Measurements from ENCODE around the gene CAMSAP2. TPM values are rescaled to one million over a fixed set of nuclear protein-coding genes. Genes with fewer than 3 reads are reported as not detected.

The CAMSAP2 gene
- total RNA-seq, 2 donors from 2014 or later = 5.4 to 7.5 TPM

DNA sequence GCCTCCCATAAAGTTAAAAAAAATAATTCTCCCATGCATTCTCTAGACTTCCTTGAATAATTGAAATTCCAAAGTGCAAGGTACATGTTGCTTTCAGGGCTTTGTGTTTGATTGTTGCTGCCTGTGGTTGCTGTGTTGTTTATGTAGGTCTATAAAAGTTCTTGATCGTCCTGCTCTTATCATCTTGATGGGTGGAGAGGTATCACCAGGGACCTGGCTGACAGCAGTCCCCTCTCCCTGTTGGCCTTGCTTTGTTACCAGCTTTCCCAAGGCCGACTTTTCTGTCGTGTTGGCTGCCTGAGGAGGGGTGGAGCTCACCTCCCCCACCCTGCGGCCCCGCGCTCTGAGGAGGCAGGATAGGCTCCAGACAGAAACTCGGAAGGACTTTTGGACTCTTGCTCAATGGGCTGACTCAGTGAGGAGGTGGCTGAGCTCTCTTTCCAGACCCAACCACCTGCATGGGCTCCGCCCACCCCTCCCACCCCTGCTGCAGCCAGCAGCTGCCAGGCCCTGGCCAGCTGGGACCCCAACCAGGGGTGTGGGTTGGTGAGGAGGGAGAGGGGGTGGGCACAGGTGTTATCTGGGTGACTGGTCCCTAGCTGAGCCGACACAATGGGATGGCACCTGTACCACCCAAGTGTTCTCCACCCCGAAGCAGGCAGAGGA is 158.0 kb downstream of the CAMSAP2 start:
- peak overlapping the region; percentile 70 to 80 for H3K9ac ChIP-seq (ENCODE audit: low read depth in 2 of 2, low read length in 2 of 2)
- peak overlapping the region; percentile 92 for H3K27ac ChIP-seq
- H3K4me1 ChIP-seq = peaks cover 5% of the 10 kb centered on the region
- intact Hi-C loops (cut with DNase I) = no loop called here
- DNase-seq = peak; percentile 95
- peaks cover 5% of the 10 kb centered on the region for H3K36me3 ChIP-seq
- H3K4me3 ChIP-seq = peak overlapping the region; percentile 56
- TF ChIP-seq, protein P1, sequence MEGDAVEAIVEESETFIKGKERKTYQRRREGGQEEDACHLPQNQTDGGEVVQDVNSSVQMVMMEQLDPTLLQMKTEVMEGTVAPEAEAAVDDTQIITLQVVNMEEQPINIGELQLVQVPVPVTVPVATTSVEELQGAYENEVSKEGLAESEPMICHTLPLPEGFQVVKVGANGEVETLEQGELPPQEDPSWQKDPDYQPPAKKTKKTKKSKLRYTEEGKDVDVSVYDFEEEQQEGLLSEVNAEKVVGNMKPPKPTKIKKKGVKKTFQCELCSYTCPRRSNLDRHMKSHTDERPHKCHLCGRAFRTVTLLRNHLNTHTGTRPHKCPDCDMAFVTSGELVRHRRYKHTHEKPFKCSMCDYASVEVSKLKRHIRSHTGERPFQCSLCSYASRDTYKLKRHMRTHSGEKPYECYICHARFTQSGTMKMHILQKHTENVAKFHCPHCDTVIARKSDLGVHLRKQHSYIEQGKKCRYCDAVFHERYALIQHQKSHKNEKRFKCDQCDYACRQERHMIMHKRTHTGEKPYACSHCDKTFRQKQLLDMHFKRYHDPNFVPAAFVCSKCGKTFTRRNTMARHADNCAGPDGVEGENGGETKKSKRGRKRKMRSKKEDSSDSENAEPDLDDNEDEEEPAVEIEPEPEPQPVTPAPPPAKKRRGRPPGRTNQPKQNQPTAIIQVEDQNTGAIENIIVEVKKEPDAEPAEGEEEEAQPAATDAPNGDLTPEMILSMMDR (IDR thresholded peaks at IDR 0.05) = no peak
- no peaks in the 10 kb centered on the region for H3K27me3 ChIP-seq
- no peaks in the 10 kb centered on the region for H3K9me3 ChIP-seq

DNA sequence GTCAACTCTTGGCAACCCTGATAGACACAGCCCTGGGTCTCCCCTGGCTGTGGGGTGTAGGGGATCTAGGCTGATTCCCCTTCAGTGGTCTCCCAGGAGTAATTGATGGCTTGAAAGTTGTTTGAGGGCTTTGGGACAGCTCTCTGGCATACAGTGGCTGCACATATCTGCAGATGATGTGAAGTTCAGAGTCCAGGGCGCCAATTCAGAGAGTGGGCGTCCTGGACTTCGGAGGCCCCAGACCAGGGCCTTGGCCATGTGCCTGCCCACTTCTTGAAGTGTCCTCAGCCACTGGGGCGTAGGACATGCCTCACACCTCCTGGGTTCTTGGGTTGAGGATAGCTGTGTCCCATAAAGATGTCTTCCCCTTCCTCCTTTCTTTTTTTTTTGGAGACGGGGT is 158.6 kb downstream of the CAMSAP2 start:
- H3K36me3 ChIP-seq = peaks cover 5% of the 10 kb centered on the region
- H3K27me3 ChIP-seq = no peaks in the 10 kb centered on the region
- H3K9ac ChIP-seq (ENCODE audit: low read depth in 2 of 2, low read length in 2 of 2) = peak overlapping the region; percentile 70 to 80
- peaks cover 5% of the 10 kb centered on the region for H3K4me1 ChIP-seq
- H3K4me3 ChIP-seq = peak overlapping the region; percentile 33
- intact Hi-C loops (cut with DNase I) = no loop called here
- TF ChIP-seq, protein P1 (IDR thresholded peaks at IDR 0.05) = no peak
- H3K9me3 ChIP-seq = no peaks in the 10 kb centered on the region
- peak overlapping the region; percentile 92 for H3K27ac ChIP-seq
- DNase-seq = no peak

DNA sequence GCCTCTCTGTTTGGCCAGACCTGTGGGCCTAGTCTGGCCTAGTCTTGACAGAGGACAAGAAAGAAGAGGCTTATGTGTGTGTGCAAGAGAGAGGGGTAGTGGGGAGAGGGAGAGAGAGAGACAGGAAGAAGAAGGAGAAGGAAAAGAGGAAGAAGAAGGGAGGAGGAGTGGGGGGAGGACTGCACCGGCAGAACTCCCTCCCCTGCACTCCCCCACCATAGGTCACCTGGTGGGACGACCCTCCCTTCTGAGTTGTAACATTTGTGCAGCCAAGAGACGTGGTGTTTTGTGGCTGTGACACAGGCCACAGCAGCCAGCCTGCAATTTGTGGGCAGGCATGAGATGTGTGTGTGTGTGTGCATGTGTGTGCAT is 160.3 kb downstream of the CAMSAP2 start:
- H3K4me1 ChIP-seq = peaks cover 6% of the 10 kb centered on the region
- H3K36me3 ChIP-seq = peaks cover 5% of the 10 kb centered on the region
- no peak overlapping the region for H3K27ac ChIP-seq
- H3K4me3 ChIP-seq = no peak overlapping the region
- H3K9ac ChIP-seq (ENCODE audit: low read depth in 2 of 2, low read length in 2 of 2) = no peak overlapping the region
- H3K9me3 ChIP-seq = no peaks in the 10 kb centered on the region
- intact Hi-C loops (cut with DNase I) = no loop called here
- DNase-seq = no peak
- no peaks in the 10 kb centered on the region for H3K27me3 ChIP-seq
- TF ChIP-seq, protein P1 (IDR thresholded peaks at IDR 0.05) = no peak

DNA sequence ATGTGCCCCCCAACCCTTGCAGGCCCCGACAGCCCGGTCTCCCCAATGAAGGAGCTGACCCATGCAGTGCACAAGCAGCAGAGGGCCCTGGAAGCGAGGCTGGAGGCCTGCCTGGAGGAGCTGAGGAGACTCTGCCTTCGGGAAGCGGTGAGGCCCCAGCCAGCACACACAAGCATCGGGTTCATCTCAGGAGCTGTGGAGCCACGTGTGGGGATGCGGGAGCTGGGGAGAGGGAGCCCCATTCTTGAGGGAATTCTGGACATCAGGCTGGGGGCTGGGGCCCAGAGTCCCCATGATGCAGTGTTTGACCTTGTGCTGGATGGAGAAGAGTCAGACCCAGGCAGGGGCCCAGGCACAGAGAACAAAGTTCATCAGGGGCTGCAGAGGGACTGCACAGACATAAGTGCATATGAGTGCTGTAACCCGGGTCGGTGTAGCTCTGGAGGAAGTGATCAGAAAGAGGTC is 160.8 kb downstream of the CAMSAP2 start:
- Histone ChIP-seq H3K4me1 (peaks cover 11% of the 10 kb centered on the region), H3K27me3 (no peaks in the 10 kb centered on the region), H3K9ac (ENCODE audit: low read depth in 2 of 2, low read length in 2 of 2) (no peak overlapping the region), H3K4me3 (no peak overlapping the region), H3K27ac (no peak overlapping the region), H3K9me3 (no peaks in the 10 kb centered on the region), H3K36me3 (peaks cover 5% of the 10 kb centered on the region)
- no peak for DNase-seq
- TF ChIP-seq, protein P1 (IDR thresholded peaks at IDR 0.05) = no peak
- intact Hi-C loops (cut with DNase I) = no loop called here

DNA sequence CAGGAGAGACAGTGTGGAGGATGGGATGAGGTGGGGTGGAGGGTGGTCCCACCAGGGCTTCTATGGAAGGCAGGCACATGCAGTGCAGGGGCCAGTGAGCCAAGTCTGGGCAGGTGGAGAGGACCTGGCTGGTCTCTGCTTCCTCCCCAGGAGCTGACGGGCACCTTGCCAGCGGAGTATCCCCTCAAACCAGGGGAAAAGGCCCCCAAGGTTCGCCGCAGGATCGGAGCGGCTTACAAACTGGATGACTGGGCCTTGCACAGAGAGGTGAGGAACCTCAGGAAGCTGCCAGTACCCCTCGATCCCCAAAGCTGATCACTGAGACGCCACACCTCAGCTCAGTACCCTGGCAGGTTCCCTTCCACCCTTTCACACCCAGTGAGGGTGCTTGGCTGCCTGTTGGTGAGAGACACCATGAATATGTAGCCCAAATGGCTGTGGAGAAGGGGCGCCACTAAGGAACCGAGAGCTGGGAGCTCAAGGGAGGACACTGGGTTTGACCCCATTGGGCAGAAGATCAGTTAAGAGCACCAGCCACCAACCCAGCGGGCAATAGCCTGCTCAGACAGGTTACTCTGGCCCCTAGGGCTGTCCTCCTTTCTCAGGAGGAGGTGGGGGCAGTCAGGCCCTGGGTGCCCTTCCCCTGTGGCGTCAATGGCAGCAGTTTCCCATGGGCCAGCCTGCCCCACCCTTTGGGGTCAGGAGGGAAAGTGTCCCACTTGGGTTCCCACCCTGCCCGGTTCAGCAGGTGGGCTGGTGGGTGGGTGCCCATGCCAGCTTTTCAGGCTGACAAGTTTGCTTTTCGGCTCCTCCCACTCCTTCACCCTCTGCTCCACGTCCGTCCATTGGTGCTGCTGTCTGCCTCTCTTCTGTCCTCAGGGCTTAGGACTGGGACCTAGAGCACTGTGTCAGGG is 161.5 kb downstream of the CAMSAP2 start:
- TF ChIP-seq, protein P1 (IDR thresholded peaks at IDR 0.05) = no peak
- Histone ChIP-seq H3K36me3 (peaks cover 5% of the 10 kb centered on the region), H3K9me3 (no peaks in the 10 kb centered on the region), H3K9ac (ENCODE audit: low read depth in 2 of 2, low read length in 2 of 2) (peak overlapping the region in 1 of 2 donors; percentile 21), H3K27me3 (no peaks in the 10 kb centered on the region), H3K27ac (no peak overlapping the region), H3K4me3 (no peak overlapping the region), H3K4me1 (peaks cover 11% of the 10 kb centered on the region)
- DNase-seq = no peak
- intact Hi-C loops (cut with DNase I) = no loop called here
